OCI-LY1 (cell line): ENCODE measurements around the gene RRAS2.

Source experiments
- H2AFZ ChIP-seq: fragments of 200-600 bp; sonication (generic), shearing (Covaris generic); 2 replicates; pipeline ENCODE4 v1.6.0; 2014; ENCODE audit warnings: antibody characterized with exemption, mild to moderate bottlenecking, low read length
- H3F3A ChIP-seq: fragments of 200-600 bp; sonication (generic), shearing (Covaris generic); 2 replicates; pipeline ENCODE4 v1.6.0; 2014; ENCODE audit warnings: mild to moderate bottlenecking, antibody characterized with exemption, low read length, moderate library complexity; ENCODE audit not compliant: insufficient read depth
- H3K27ac ChIP-seq: fragments of 200-600 bp; sonication (generic); 2 replicates; pipeline ENCODE4 v1.5.1; 2014; ENCODE audit warnings: low read length, mixed run types, mild to moderate bottlenecking, low read depth; ENCODE audit not compliant: poor library complexity, severe bottlenecking
- H3K27me3 ChIP-seq: fragments of 200-600 bp; sonication (generic); 2 replicates; pipeline ENCODE4 v1.6.0; 2014; ENCODE audit warnings: antibody characterized with exemption, mild to moderate bottlenecking, low read length, moderate library complexity; ENCODE audit not compliant: insufficient read depth
- H3K36me3 ChIP-seq: fragments of 200-600 bp; sonication (generic); 2 replicates; pipeline ENCODE4 v1.6.1; 2014; ENCODE audit warnings: mild to moderate bottlenecking, antibody characterized with exemption, low read length, moderate library complexity, mixed read lengths; ENCODE audit not compliant: insufficient read depth
- H3K4me1 ChIP-seq: fragments of 200-600 bp; sonication (generic); 2 replicates; pipeline ENCODE4 v1.5.1; 2014; ENCODE audit warnings: mild to moderate bottlenecking, low read length, moderate library complexity; ENCODE audit not compliant: insufficient read depth, severe bottlenecking
- H3K4me2 ChIP-seq: fragments of 200-600 bp; sonication (generic), shearing (Covaris generic); 2 replicates; pipeline ENCODE4 v1.6.1; 2014; ENCODE audit warnings: low read length
- H3K4me3 ChIP-seq: fragments of 200-600 bp; sonication (generic); 2 replicates; pipeline ENCODE4 v1.5.1; 2014; ENCODE audit warnings: low read length, low read depth, mild to moderate bottlenecking, mixed read lengths; ENCODE audit not compliant: poor library complexity, severe bottlenecking
- H3K79me2 ChIP-seq: fragments of 200-600 bp; shearing (Covaris generic); 2 replicates; pipeline ENCODE4 v1.6.1; 2016; ENCODE audit warnings: mixed run types, low read length, mixed read lengths; ENCODE audit not compliant: insufficient read depth
- H3K9ac ChIP-seq: fragments of 200-600 bp; sonication (generic), shearing (Covaris generic); 2 replicates; pipeline ENCODE4 v1.6.1; 2014; ENCODE audit warnings: mild to moderate bottlenecking, low read length, mixed read lengths
- H3K9me2 ChIP-seq: fragments of 200-600 bp; sonication (generic), shearing (Covaris generic); 2 replicates; pipeline ENCODE4 v1.6.1; 2014; ENCODE audit warnings: low read depth, mild to moderate bottlenecking, low read length, mixed read lengths
- H3K9me3 ChIP-seq: fragments of 200-600 bp; shearing (Covaris generic); 2 replicates; pipeline ENCODE4 v1.6.1; 2014; ENCODE audit warnings: low read length, mixed read lengths
- H4K20me1 ChIP-seq: fragments of 200-600 bp; sonication (generic), shearing (Covaris generic); 2 replicates; pipeline ENCODE4 v1.6.0; 2016; ENCODE audit warnings: mild to moderate bottlenecking, low read length; ENCODE audit not compliant: insufficient read depth
- CTCF ChIP-seq: fragments of 200-600 bp; sonication (generic), shearing (Covaris generic); IDR thresholded peaks from 2 replicates; pipeline ENCODE4 v1.5.1; 2017; ENCODE audit warnings: mild to moderate bottlenecking, antibody characterized with exemption, low read length, moderate library complexity, mixed read lengths
- EZH2 ChIP-seq: fragments of 200-600 bp; sonication (generic), shearing (Covaris generic); IDR thresholded peaks from 2 replicates; pipeline ENCODE4 v1.8.0; 2017; ENCODE audit warnings: borderline replicate concordance, mixed run types, mild to moderate bottlenecking, antibody characterized with exemption, low read length, moderate library complexity, mixed read lengths

Gene RRAS2

DNA sequence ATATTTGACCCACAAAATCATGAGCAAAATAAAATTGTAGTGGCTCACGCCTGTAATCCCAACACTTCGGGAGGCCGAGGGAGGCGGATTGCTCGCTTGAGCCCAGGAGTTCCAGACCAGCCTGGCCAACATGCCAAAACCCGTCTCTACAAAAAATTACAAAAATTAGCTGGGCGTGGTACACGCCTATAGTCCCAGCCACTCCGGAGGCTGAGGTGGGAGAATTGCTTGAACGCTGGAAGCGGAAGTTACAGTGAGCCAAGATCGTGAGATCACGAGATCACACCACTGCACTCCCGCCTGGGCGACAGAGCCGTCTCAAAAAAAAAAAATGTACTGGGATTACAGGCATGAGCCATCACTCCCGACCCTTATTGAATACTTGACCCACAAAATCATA, 2.0 kb upstream of the RRAS2 start:
- peaks cover 10% of the 10 kb centered on the region; the same call in 1 of the 2 replicates for H3K79me2 ChIP-seq
- no peak overlapping the region for H3K4me3 ChIP-seq
- H3K4me2 ChIP-seq = no peak overlapping the region
- no peaks in the 10 kb centered on the region for H3F3A ChIP-seq
- H3K4me1 ChIP-seq = peaks cover 9% of the 10 kb centered on the region
- no peak overlapping the region for H2AFZ ChIP-seq
- H3K9me3 ChIP-seq = no peaks in the 10 kb centered on the region
- H3K9ac ChIP-seq = no peak overlapping the region
- H4K20me1 ChIP-seq = no peaks in the 10 kb centered on the region
- no peaks in the 10 kb centered on the region for H3K27me3 ChIP-seq
- H3K36me3 ChIP-seq = no peaks in the 10 kb centered on the region
- TF ChIP-seq CTCF (no peak), EZH2 (no peak)
- no peaks in the 10 kb centered on the region for H3K9me2 ChIP-seq
- no peak overlapping the region for H3K27ac ChIP-seq

DNA sequence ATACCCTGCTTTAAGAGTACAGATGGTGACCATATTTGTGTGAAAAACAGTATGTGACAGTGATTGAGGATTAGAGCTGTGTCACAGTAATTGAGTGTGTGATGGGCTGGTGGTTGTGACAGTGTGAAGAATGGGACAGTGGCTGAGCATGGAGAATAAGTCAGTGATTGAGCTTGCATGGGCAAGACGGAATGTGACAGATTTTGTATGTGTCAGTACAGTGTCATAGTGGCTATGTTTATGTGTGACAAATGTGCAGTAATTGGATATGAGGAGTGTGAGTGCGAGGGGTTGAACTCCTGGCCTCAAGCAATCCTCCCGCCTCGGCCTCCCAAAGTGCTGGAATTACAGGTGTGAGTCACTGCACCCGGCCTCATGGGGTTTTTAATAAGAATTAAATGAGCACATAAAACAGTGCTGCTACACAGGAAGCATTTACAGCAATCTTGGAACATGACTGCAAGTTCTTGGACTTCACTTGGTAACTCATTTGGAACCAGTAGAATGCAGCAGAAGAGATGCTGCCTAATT, 583 bp upstream of the RRAS2 start:
- peak overlapping the region; percentile 66 for H3K4me3 ChIP-seq
- H3K9ac ChIP-seq = no peak overlapping the region
- no peaks in the 10 kb centered on the region for H3K36me3 ChIP-seq
- H3K4me2 ChIP-seq = peak overlapping the region; percentile 75
- no peaks in the 10 kb centered on the region for H3K9me3 ChIP-seq
- no peaks in the 10 kb centered on the region for H3K27me3 ChIP-seq
- H2AFZ ChIP-seq = no peak overlapping the region
- TF ChIP-seq EZH2 = no peak
- TF ChIP-seq CTCF = no peak
- no peaks in the 10 kb centered on the region for H3K9me2 ChIP-seq
- H3K79me2 ChIP-seq = peaks cover 10% of the 10 kb centered on the region; the same call in 1 of the 2 replicates
- H4K20me1 ChIP-seq = no peaks in the 10 kb centered on the region
- H3K27ac ChIP-seq = no peak overlapping the region
- peaks cover 9% of the 10 kb centered on the region for H3K4me1 ChIP-seq
- H3F3A ChIP-seq = no peaks in the 10 kb centered on the region

- Histone ChIP-seq H3K4me1 (peaks cover 13% of the 10 kb centered on the region), H3K79me2 (peaks cover 19% of the 10 kb centered on the region), H4K20me1 (no peaks in the 10 kb centered on the region), H3K9ac (peak overlapping the region; percentile 56), H3K27me3 (no peaks in the 10 kb centered on the region), H3K4me2 (peak overlapping the region; percentile 75), H3F3A (no peaks in the 10 kb centered on the region), H3K9me2 (no peaks in the 10 kb centered on the region), H3K9me3 (no peaks in the 10 kb centered on the region), H3K27ac (no peak overlapping the region), H3K36me3 (no peaks in the 10 kb centered on the region), H2AFZ (no peak overlapping the region), H3K4me3 (peak overlapping the region; percentile 66)
- no peak for TF ChIP-seq EZH2
- no peak for TF ChIP-seq CTCF
Observed at GRCh38 chr11:14357881-14358728, 878 bp downstream of the RRAS2 start.
